Measurements from ENCODE around the gene SMTN. TPM values are rescaled to one million over a fixed set of nuclear protein-coding genes. Genes with fewer than 3 reads are reported as not detected.

SMTN gene
- total RNA-seq, 2 experiments from 2014 or later: 39.9 to 45.8 TPM

- Mint-ChIP-seq H3K27ac (no peak overlapping the region), H3K4me3 (no peak overlapping the region), H3K27me3 (no peaks in the 10 kb centered on the region), H3K4me1 (peaks cover 2% of the 10 kb centered on the region), H3K36me3 (peaks cover 14% of the 10 kb centered on the region), H3K9me3 (no peaks in the 10 kb centered on the region)
- no peak for DNase-seq
- no peak for ATAC-seq (ENCODE audit: low read depth)
- POLR2A ChIA-PET: no interaction called here
Observed at GRCh38 chr22:31098632-31099110, 17.6 kb downstream of the SMTN start.

- peaks cover 2% of the 10 kb centered on the region for H3K4me1 Mint-ChIP-seq
- no peak for ATAC-seq (ENCODE audit: low read depth)
- H3K4me3 Mint-ChIP-seq: no peak overlapping the region
- DNase-seq: no peak
- H3K36me3 Mint-ChIP-seq: peaks cover 14% of the 10 kb centered on the region
- no peaks in the 10 kb centered on the region for H3K9me3 Mint-ChIP-seq
- POLR2A ChIA-PET: interaction anchor here (1.1 kb wide), 1 partner anchor 14 kb away, joined by 3 read pairs; no protein-coding TSS in a partner anchor
- no peaks in the 10 kb centered on the region for H3K27me3 Mint-ChIP-seq
- no peak overlapping the region for H3K27ac Mint-ChIP-seq
Observed at GRCh38 chr22:31099386-31099785, 18.3 kb downstream of the SMTN start.

- H3K27ac Mint-ChIP-seq: no peak overlapping the region
- no peaks in the 10 kb centered on the region for H3K9me3 Mint-ChIP-seq
- H3K4me1 Mint-ChIP-seq: peaks cover 2% of the 10 kb centered on the region
- peaks cover 14% of the 10 kb centered on the region for H3K36me3 Mint-ChIP-seq
- no peak for DNase-seq
- H3K4me3 Mint-ChIP-seq: no peak overlapping the region
- no peaks in the 10 kb centered on the region for H3K27me3 Mint-ChIP-seq
- POLR2A ChIA-PET: interaction anchor here (1.1 kb wide), 1 partner anchor 15 kb away, joined by 3 read pairs; no protein-coding TSS in a partner anchor
- no peak for ATAC-seq (ENCODE audit: low read depth)
Observed at GRCh38 chr22:31099841-31100761, 19.0 kb downstream of the SMTN start.

GRCh38 chr22:31100762-31101525, 19.8 kb downstream of the SMTN start:
- Mint-ChIP-seq H3K9me3 (no peaks in the 10 kb centered on the region), H3K27me3 (no peaks in the 10 kb centered on the region), H3K4me3 (no peak overlapping the region), H3K36me3 (peaks cover 10% of the 10 kb centered on the region), H3K4me1 (peaks cover 2% of the 10 kb centered on the region), H3K27ac (no peak overlapping the region)
- POLR2A ChIA-PET: no interaction called here
- ATAC-seq (ENCODE audit: low read depth): no peak
- no peak for DNase-seq

GRCh38 chr22:31102441-31103081, 21.4 kb downstream of the SMTN start:
- Mint-ChIP-seq H3K27ac (no peak overlapping the region), H3K4me3 (no peak overlapping the region), H3K4me1 (peaks cover 5% of the 10 kb centered on the region), H3K36me3 (peaks cover 8% of the 10 kb centered on the region), H3K9me3 (no peaks in the 10 kb centered on the region), H3K27me3 (peaks cover under 1% of the 10 kb centered on the region)
- ATAC-seq (ENCODE audit: low read depth) (no peak), DNase-seq (no peak)
- POLR2A ChIA-PET: no interaction called here

- Mint-ChIP-seq H3K4me3 (no peak overlapping the region), H3K27ac (no peak overlapping the region), H3K27me3 (peaks cover 3% of the 10 kb centered on the region), H3K4me1 (peaks cover 10% of the 10 kb centered on the region), H3K9me3 (no peaks in the 10 kb centered on the region), H3K36me3 (peaks cover 8% of the 10 kb centered on the region)
- POLR2A ChIA-PET: no interaction called here
- no peak for DNase-seq
- ATAC-seq (ENCODE audit: low read depth): no peak
Observed at GRCh38 chr22:31103111-31103510, 22.0 kb downstream of the SMTN start.

GRCh38 chr22:31103899-31104694, 23.0 kb downstream of the SMTN start:
- Mint-ChIP-seq H3K36me3 (peaks cover 6% of the 10 kb centered on the region), H3K27ac (no peak overlapping the region), H3K9me3 (no peaks in the 10 kb centered on the region), H3K4me1 (peaks cover 10% of the 10 kb centered on the region), H3K27me3 (peaks cover 3% of the 10 kb centered on the region), H3K4me3 (no peak overlapping the region)
- POLR2A ChIA-PET: no interaction called here
- DNase-seq: no peak
- ATAC-seq (ENCODE audit: low read depth): no peak

GRCh38 chr22:31104869-31105268, 23.8 kb downstream of the SMTN start:
- H3K4me3 Mint-ChIP-seq: no peak overlapping the region
- peaks cover 6% of the 10 kb centered on the region for H3K36me3 Mint-ChIP-seq
- ATAC-seq (ENCODE audit: low read depth): no peak
- POLR2A ChIA-PET: no interaction called here
- H3K27ac Mint-ChIP-seq: no peak overlapping the region
- no peak for DNase-seq
- peaks cover 3% of the 10 kb centered on the region for H3K27me3 Mint-ChIP-seq
- peaks cover 10% of the 10 kb centered on the region for H3K4me1 Mint-ChIP-seq
- no peaks in the 10 kb centered on the region for H3K9me3 Mint-ChIP-seq

GRCh38 chr22:31105282-31105929, 24.3 kb downstream of the SMTN start:
- H3K4me1 Mint-ChIP-seq: peaks cover 10% of the 10 kb centered on the region
- no peak overlapping the region for H3K4me3 Mint-ChIP-seq
- H3K9me3 Mint-ChIP-seq: no peaks in the 10 kb centered on the region
- H3K27ac Mint-ChIP-seq: no peak overlapping the region
- H3K27me3 Mint-ChIP-seq: peaks cover 3% of the 10 kb centered on the region
- DNase-seq (no peak), ATAC-seq (ENCODE audit: low read depth) (no peak)
- peaks cover 4% of the 10 kb centered on the region for H3K36me3 Mint-ChIP-seq
- POLR2A ChIA-PET: no interaction called here

GRCh38 chr22:31106001-31106571, 25.0 kb downstream of the SMTN start:
- H3K9me3 Mint-ChIP-seq: no peaks in the 10 kb centered on the region
- peaks cover 3% of the 10 kb centered on the region for H3K27me3 Mint-ChIP-seq
- POLR2A ChIA-PET: no interaction called here
- peaks cover 10% of the 10 kb centered on the region for H3K4me1 Mint-ChIP-seq
- no peak for DNase-seq
- no peak overlapping the region for H3K27ac Mint-ChIP-seq
- no peak for ATAC-seq (ENCODE audit: low read depth)
- no peak overlapping the region for H3K4me3 Mint-ChIP-seq
- H3K36me3 Mint-ChIP-seq: peaks cover 2% of the 10 kb centered on the region

GRCh38 chr22:31106731-31107177, 25.6 kb downstream of the SMTN start:
- DNase-seq (no peak), ATAC-seq (ENCODE audit: low read depth) (no peak)
- H3K4me3 Mint-ChIP-seq: peak overlapping the region; percentile 96
- no peaks in the 10 kb centered on the region for H3K9me3 Mint-ChIP-seq
- no peak overlapping the region for H3K27ac Mint-ChIP-seq
- H3K27me3 Mint-ChIP-seq: peaks cover 3% of the 10 kb centered on the region
- peaks cover 10% of the 10 kb centered on the region for H3K4me1 Mint-ChIP-seq
- POLR2A ChIA-PET: interaction anchor here (1.0 kb wide), 2 partner anchors 26 to 106 kb away, joined by 4 to 5 read pairs; partner anchors contain the start of genes LIMK2 and SMTN
- H3K36me3 Mint-ChIP-seq: peaks cover 2% of the 10 kb centered on the region

All from activated naive CD8-positive, alpha-beta T cell treated with anti-CD3 and anti-CD28 coated beads, Interleukin-2, amount 10 ng/mL, durations not matched to agents 7 days and 5 days (primary cell).